ENCODE data around the gene HEATR1.
"Not testable (repeated sequence)": the region's sequence is repeated elsewhere in the genome, so short reads cannot be mapped to it uniquely, and the experiment has no call there.

Gene HEATR1

DNA sequence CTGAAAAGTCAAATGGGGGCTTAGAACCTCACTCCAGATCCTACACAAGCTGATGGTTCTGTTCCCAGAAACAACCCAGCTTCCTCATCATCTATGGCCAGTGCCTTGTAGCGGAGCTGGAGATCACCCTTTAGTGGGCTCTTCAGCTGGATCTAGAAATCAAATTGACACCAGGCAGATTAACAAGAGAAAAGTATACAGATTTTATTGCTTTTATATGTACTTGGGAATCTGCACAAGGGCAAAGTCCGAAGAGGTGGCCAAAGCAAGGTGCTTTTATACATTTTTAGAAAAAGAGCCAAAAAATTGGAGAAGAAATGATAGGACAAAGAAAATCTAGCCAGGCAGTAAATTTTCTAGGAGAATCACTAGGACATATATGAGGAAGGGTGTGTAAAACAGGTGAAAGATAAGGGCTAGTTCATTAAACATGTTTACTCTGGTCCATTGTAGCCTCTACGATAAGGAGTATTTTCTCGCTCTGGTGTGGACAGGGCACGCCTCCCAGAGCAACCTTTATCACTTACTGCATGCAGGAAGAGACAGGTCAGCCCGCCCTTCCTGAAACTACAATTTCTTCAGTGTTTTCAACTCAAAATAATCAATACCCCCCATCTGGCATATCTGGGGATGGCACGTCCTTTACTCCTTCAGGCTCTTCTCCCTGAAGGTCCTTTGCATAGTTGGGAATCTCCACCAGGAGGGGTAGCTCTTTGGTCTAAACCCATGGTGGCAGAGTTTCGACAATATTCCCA is 94.5 kb downstream of the HEATR1 start:
- no peak for DNase-seq (ENCODE audit: low spot score)

DNA sequence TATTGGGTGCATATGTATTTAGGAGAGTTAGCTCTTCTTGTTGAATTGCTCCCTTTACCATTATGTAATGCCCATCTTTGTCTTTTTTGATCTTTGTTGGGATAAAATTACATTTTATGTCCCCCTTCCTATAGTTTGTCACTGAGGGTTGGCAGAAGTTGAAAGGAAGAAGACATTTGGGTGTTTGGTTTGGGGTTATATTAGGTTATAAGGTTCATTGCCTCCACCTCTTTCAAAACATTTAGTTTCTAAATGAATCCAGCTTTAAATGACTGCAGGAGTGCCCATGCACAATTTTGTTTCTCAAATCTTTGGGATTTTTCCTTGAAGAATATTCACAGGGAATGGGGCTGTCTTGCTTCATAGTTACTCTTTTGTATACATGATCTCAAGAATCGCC is 95.1 kb downstream of the HEATR1 start:
- no peak for DNase-seq (ENCODE audit: low spot score)

GRCh38 chr1:236508593-236509027 is 95.7 kb downstream of the HEATR1 start:
- DNase-seq (ENCODE audit: low spot score) = no peak

GRCh38 chr1:236507022-236507700 is 97.2 kb downstream of the HEATR1 start:
- DNase-seq (ENCODE audit: low spot score) = no peak

GRCh38 chr1:236504338-236504737 is 100.0 kb downstream of the HEATR1 start:
- DNase-seq (ENCODE audit: low spot score) = not testable (repeated sequence)

DNA sequence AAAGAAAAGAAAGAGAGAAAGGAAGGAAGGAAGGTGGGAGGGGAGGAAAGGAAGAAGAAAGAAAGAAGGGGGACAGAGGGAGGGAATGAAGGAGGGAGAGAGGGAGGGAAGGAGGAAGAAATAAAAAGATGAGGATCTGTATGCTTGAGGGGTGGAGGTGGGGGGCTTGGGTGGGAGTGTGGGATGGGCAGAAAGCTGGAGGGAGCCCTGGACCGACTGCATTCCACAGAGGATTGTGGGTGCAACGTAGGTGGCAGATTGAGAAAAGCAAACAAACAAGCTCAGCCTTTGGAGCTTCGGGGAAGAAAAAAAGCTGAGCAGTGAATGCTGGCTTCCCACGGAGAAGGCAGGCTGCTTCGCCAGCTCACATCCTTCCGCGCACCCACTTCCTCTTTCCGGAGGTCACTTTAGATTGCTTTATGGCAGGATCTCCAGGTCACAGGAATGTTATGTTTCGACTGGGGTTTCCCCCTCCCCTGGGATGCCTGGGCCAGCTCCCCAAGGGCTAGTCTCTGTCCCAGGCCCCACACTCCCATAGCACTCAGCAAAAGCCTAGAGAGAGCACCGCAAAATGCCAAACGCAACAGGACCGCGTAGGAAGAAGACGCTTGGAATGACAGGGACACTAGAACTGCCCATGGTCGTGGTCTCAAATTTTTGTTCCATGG is 101.2 kb downstream of the HEATR1 start:
- DNase-seq (ENCODE audit: low spot score) = no peak

- DNase-seq (ENCODE audit: low spot score) = no peak
These were observed 101.7 kb downstream of the HEATR1 start for GRCh38 chr1:236502579-236502971.

- no peak for DNase-seq (ENCODE audit: low spot score)
These were observed 103.2 kb downstream of the HEATR1 start for GRCh38 chr1:236501093-236501492.

Data from D341Med (cell line).